HG03342 (cell line): Measurements from ENCODE around the gene SLC30A9.

Source experiments
- ATAC-seq: cut with Tn5 transposase; IDR thresholded peaks from one replicate; pipeline ENCODE4 v1.9.1; 2021; ENCODE audit warnings: mild to moderate bottlenecking, moderate library complexity; ENCODE audit not compliant: unreplicated experiment

SLC30A9 gene

DNA sequence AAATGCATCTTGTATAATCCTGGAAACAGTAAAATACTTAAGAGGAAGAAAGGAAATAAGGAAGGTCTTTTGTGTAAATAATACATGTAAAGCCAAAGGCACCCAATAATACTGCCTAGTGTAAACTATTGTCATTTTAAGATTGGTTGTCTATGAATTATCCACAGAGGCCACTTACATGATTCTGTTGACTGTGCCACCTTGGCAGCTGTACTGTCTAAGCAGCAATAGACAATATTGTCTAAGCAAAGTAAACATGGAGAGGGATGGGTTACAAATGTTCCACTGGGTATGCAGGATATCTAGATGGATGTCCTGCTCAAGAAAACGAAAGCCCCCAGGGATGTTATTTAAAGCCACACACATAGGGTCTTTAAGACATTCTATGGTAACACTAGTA lies 142.7 kb downstream of the SLC30A9 start:
- ATAC-seq = no peak

GRCh38 chr4:42136371-42136770 lies 146.0 kb downstream of the SLC30A9 start:
- ATAC-seq = no peak
